Measurements from ENCODE around the gene ANGEL2. TPM values are rescaled to one million over a fixed set of nuclear protein-coding genes. Genes with fewer than 3 reads are reported as not detected.
"Not testable (repeated sequence)": the region's sequence is repeated elsewhere in the genome, so short reads cannot be mapped to it uniquely, and the experiment has no call there.

The ANGEL2 gene
- total and polyA plus RNA-seq, 12 donors = 6.1 to 22.0 (median 18.6) TPM

- Histone ChIP-seq H3K4me3 (no peak overlapping the region), H3K36me3 (no peaks in the 10 kb centered on the region), H3K27me3 (peaks cover 0 to 15% (median 0%) of the 10 kb centered on the region in 7 donors), H3K27ac (no peak overlapping the region), H3K9me3 (no peaks in the 10 kb centered on the region), H3K4me1 (no peaks in the 10 kb centered on the region)
- intact Hi-C loops (cut with DNase I) = no loop called here
- DNase-seq (no peak), ATAC-seq (no peak)
- WGBS, 2 donors = 84 to 87% methylated on average over 8 of the region's 8 CpGs
- TF ChIP-seq CTCF (IDR thresholded peaks at IDR 0.05) = peak in 5 of 9 donors; percentile 11 to 48 (median 20)
Measured at GRCh38 chr1:212967801-212968200, 47.9 kb downstream of the ANGEL2 start.

- WGBS, 2 donors = 52 to 54% methylated on average over 5 of the region's 5 CpGs
Measured at GRCh38 chr1:212966616-212967015, 49.1 kb downstream of the ANGEL2 start.

DNA sequence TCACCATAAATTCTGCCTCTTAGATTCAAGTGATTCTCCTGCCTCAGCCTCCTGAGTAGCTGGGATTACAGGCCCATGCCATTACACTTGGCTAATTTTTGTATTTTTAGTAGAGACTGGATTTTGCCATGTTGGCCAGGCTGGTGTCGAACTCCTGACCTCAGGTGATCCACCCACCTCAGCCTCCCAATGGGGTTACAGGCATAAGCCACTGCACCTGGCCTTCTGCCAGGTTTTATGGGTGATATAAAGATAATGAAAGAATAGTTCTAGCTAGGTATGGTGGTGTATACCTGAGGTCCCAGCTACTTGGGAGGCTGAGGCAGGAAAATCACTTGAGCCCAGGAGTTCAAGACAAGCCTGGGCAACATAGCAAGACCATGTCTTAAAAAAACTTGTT, 50.7 kb downstream of the ANGEL2 start:
- H3K27me3 ChIP-seq = peaks cover 0 to 15% (median 0%) of the 10 kb centered on the region in 7 donors
- WGBS, 2 donors = 95 to 100% methylated on average over 1 of the region's 1 CpG
- H3K36me3 ChIP-seq; H3K27ac ChIP-seq; ATAC-seq; DNase-seq; H3K9me3 ChIP-seq; H3K4me1 ChIP-seq; H3K4me3 ChIP-seq; intact Hi-C loops (cut with DNase I): not testable (repeated sequence)

More at GRCh38 chr1:212966616-212967015, 49.1 kb downstream of the ANGEL2 start:
- Histone ChIP-seq H3K27me3 (peaks cover 0 to 15% (median 0%) of the 10 kb centered on the region in 7 donors), H3K4me3 (no peak overlapping the region), H3K4me1 (no peaks in the 10 kb centered on the region), H3K36me3 (no peaks in the 10 kb centered on the region), H3K9me3 (no peaks in the 10 kb centered on the region), H3K27ac (no peak overlapping the region)
- DNase-seq (no peak), ATAC-seq (no peak)
- intact Hi-C loops (cut with DNase I) = no loop called here
- no peak for TF ChIP-seq CTCF (IDR thresholded peaks at IDR 0.05)

DNA sequence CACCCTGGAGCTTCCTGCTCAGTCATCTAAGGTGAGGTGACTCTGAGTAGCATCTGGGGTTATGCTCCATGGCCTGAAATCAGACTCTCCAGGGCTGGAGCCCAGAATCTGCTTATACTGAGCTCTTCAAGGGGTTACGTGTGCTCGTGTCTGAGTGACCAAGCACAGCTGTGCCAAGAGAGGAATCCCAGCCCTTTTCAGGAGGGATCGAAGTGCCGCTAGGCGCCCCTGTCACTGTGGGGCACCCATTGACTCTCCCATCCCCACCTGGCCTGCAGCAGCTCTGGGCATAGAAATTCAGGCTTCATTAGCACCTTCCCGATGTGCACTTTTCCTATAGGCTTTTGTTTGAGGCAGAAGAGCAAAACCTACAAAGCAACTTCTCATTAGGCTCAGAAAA, 51.6 kb downstream of the ANGEL2 start:
- Histone ChIP-seq H3K27me3 (peaks cover 0 to 15% (median 0%) of the 10 kb centered on the region in 7 donors), H3K36me3 (no peaks in the 10 kb centered on the region), H3K4me1 (no peaks in the 10 kb centered on the region), H3K9me3 (no peaks in the 10 kb centered on the region), H3K4me3 (no peak overlapping the region), H3K27ac (no peak overlapping the region)
- WGBS, 2 donors = 90 to 95% methylated on average over 6 of the region's 6 CpGs
- ATAC-seq = no peak
- no peak for DNase-seq
- intact Hi-C loops (cut with DNase I) = no loop called here
- no peak for TF ChIP-seq CTCF (IDR thresholded peaks at IDR 0.05)

GRCh38 chr1:212962509-212962908, 53.2 kb downstream of the ANGEL2 start:
- no peak for DNase-seq
- intact Hi-C loops (cut with DNase I) = no loop called here
- H3K36me3 ChIP-seq = no peaks in the 10 kb centered on the region
- H3K27me3 ChIP-seq = peaks cover 0 to 15% (median 0%) of the 10 kb centered on the region in 7 donors
- no peak overlapping the region for H3K4me3 ChIP-seq
- WGBS, 2 donors = 85 to 94% methylated on average over 5 of the region's 5 CpGs
- TF ChIP-seq CTCF (IDR thresholded peaks at IDR 0.05) = no peak
- H3K27ac ChIP-seq = no peak overlapping the region
- no peak for ATAC-seq
- H3K9me3 ChIP-seq = no peaks in the 10 kb centered on the region
- no peaks in the 10 kb centered on the region for H3K4me1 ChIP-seq
